GM18502 (cell line): ENCODE measurements around the gene SLC4A9.
A peak's percentile ranks its signal among the peaks of the same experiment; 100 is the strongest.

Experiments
- ATAC-seq: cut with Tn5 transposase; IDR thresholded peaks from one replicate; pipeline ENCODE4 v1.9.1; 2021; ENCODE audit warnings: mild to moderate bottlenecking; ENCODE audit not compliant: unreplicated experiment, poor library complexity

SLC4A9 gene

GRCh38 chr5:140360101-140360500 is at the start of gene SLC4A9:
SLC4A9 (plus strand) TSS chr5:140360194; CDS start chr5:140360237, 43 bp downstream.
- ATAC-seq = no peak

- no peak for ATAC-seq
Observed at GRCh38 chr5:140310434-140310833, 49.6 kb upstream of the SLC4A9 start.

- no peak for ATAC-seq
Observed at GRCh38 chr5:140311011-140311467, 49.0 kb upstream of the SLC4A9 start.

GRCh38 chr5:140312067-140312790 is 47.8 kb upstream of the SLC4A9 start:
- ATAC-seq = no peak

- ATAC-seq = no peak
Observed at GRCh38 chr5:140312791-140313189, 47.2 kb upstream of the SLC4A9 start.

- no peak for ATAC-seq
Observed at GRCh38 chr5:140317859-140318258, 42.1 kb upstream of the SLC4A9 start.

- ATAC-seq = no peak
Observed at GRCh38 chr5:140318792-140319191, 41.2 kb upstream of the SLC4A9 start.

GRCh38 chr5:140319833-140320232 is 40.2 kb upstream of the SLC4A9 start:
- no peak for ATAC-seq

- no peak for ATAC-seq
Observed at GRCh38 chr5:140321796-140322195, 38.2 kb upstream of the SLC4A9 start.

GRCh38 chr5:140322751-140323731 is 37.0 kb upstream of the SLC4A9 start:
- no peak for ATAC-seq

- no peak for ATAC-seq
Observed at GRCh38 chr5:140324041-140324600, 35.9 kb upstream of the SLC4A9 start.

- ATAC-seq = no peak
Observed at GRCh38 chr5:140324617-140325241, 35.3 kb upstream of the SLC4A9 start.

- no peak for ATAC-seq
Observed at GRCh38 chr5:140325486-140325885, 34.5 kb upstream of the SLC4A9 start.

- no peak for ATAC-seq
Observed at GRCh38 chr5:140327589-140327988, 32.4 kb upstream of the SLC4A9 start.

GRCh38 chr5:140328036-140328764 is 31.8 kb upstream of the SLC4A9 start:
- ATAC-seq = peak; percentile 52

GRCh38 chr5:140329739-140330481 is 30.1 kb upstream of the SLC4A9 start:
- ATAC-seq = no peak

GRCh38 chr5:140331638-140332037 is 28.4 kb upstream of the SLC4A9 start:
- ATAC-seq = no peak

- ATAC-seq = no peak
Observed at GRCh38 chr5:140336388-140336787, 23.6 kb upstream of the SLC4A9 start.

- no peak for ATAC-seq
Observed at GRCh38 chr5:140337880-140338279, 22.1 kb upstream of the SLC4A9 start.
